Glomerular visceral epithelial cell (primary cell): ENCODE data around the gene CLIC3.

Source experiments
- DNase-seq: peaks from one replicate; pipeline ENCODE4 v3.0.0-alpha.2; 2016; ENCODE audit errors: extremely low spot score

Gene CLIC3

DNA sequence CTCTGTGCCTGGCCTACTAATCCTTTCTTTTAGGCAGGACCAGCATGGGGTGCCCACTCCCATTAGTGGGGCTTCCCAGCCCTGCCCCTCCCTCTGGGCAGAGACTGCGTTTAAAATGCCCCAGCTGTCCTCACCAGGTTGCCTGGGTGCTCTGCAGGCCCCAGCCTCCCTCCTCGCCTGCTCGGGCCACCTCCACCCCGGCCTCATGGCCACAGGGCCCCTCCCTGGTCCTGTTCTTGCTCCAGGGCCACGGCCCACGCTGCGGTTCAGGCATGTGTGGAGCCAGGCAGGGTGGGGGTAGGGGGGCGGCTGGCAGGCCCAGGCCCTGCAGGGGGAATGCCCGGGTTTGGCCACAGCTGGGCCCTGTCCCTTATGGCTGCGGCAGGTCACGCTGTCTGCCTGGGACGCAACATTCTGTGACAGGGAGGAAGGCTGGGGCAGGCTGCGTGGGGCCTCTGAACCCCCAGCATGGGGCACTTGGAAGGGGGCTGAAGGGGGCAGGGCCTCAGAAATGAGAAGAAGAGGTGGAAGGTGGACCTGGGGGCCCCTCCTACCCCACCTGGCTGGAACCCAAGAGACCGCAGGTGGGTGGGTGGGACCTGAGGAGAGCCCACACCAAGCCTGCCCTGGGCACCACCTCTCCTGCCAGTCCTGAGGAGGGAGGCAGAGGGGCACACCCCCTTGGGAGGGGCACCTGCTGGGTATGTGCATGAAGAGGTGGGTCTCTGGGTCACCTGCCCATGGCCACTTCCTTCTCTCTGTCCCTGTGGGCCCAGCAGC, 44.6 kb downstream of the CLIC3 start, which contains the start of gene LCN12:
LCN12 (plus strand) TSS at position 733 of the 780 bp plus-strand sequence. CDS start 55 bp downstream, outside the sequence.
- DNase-seq: no peak

DNA sequence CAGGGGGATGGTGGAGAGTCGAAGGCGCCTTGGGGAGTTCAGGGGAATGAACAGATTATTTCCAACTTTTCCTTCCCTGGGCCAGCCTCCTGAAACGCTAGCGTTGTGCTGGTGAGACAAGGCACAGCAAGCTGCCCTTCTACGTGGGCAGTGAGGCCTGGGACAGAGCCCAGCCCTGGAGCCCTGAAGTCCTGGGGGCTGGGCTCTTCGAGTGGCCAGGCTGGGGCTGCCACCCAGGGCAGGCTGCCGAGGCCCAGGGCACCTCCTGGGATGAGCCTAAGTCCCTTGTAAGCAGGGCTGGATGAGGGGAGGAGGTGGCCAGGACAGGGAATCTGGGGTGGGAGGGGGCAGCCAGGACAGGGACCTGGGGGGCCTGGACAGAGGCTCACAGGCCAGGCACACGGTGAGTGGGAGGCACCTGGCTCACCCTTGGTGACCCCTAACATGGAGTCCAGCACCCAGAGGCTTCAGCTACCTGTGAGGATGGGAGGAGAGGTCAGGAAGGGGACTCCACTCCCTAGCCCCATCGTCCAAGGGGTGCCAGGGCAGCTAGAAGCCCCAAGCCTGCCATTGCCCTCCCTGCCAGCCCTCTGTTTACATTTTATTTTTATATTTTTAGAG, 45.6 kb downstream of the CLIC3 start:
- no peak for DNase-seq

DNA sequence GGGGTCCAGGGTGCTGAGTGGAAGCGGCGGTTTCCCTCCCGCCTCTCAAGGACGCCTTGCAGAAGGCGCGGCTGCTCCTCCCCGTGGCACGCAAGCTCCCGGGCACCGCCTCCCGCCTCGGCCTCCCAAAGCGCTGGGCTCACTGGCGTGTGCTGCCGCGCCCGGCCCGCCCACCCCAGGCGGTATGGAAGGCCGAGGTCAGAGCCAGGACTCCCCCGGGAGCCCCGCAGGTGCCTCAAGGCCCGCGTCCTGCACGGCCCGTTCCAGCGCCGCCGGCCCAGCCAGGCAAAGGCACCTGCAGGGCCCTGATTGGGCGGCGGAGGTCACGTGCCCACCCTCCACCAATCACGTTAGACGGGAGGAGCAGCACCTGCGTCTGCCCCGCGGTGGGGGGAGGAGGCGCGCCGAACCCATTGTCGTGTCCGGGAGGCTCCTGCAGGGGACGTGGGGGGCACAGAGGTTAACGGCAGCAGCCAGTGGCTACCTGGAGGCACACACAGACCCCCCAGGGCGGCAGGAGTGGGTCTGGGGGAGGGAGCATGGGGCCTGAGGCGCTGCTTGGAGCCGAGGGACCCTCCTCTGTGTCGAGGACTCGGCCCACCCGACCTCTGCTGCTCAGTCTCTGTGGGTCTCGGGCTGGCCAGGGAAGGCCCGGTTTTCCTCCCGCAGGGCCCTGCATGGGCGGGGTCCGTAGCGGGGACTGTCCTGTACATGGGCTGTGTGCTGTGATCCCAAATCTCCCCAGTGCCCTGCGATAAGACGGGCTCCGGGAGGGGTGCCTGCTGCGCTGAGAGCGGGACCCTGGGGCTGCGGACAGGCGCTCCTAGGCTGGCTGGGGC, 46.3 kb downstream of the CLIC3 start:
- peak; percentile 96 for DNase-seq

DNA sequence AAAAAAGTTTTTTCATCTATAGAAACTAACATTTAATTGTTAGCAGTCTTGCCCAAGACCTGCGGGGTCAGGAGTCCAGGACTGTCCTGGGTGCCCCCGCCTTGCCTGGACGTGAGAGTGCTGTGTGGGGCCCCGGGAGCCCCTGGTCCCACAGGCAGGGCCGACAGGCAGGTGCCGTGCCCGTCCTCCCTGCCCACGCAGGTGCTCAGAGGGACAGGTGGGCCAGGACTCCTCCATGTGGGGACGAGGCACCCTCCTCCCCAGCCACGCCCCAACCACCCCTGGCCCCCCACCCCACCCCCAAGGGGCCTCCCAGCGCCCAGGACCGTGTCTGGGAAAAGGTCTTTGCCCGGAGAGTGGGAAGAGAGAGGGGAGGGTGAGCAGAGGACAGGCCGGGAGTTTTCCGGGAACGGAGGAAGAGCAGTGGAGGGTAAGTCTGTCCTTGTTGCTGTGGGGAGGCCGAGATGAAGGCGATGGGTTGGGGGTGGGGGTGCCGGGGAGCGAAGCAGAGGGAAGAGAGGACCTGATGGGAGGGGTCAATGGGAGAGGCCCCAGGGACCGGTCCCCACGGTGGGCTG, 47.0 kb downstream of the CLIC3 start:
- no peak for DNase-seq

DNA sequence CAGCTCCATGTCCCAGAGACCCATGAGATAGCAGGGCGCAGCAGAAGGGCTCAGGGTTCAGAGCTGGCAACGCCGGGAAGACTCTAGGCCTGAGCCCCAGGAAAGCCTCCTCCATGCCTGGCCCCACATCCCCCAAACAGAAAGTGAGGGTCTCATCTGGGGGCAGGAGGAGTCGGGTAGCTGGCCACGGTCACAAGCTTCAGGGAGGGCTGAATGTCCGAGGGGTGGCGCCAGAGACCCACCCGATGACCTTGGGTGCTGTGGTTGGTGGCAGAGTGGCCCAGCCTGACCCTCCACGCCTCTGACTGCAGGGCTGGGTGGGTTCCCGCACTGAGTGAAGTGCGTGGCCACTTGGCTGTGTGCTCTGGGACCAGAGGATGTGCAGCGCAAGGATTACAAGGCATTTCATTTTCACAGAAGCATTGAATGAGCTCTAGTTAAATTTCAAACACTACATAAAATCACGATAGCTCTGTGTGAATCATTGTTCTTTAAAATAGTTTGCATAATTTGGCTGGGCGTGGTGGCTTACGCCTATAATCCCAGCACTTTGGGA, 48.3 kb downstream of the CLIC3 start:
- DNase-seq: peak; percentile 35

DNA sequence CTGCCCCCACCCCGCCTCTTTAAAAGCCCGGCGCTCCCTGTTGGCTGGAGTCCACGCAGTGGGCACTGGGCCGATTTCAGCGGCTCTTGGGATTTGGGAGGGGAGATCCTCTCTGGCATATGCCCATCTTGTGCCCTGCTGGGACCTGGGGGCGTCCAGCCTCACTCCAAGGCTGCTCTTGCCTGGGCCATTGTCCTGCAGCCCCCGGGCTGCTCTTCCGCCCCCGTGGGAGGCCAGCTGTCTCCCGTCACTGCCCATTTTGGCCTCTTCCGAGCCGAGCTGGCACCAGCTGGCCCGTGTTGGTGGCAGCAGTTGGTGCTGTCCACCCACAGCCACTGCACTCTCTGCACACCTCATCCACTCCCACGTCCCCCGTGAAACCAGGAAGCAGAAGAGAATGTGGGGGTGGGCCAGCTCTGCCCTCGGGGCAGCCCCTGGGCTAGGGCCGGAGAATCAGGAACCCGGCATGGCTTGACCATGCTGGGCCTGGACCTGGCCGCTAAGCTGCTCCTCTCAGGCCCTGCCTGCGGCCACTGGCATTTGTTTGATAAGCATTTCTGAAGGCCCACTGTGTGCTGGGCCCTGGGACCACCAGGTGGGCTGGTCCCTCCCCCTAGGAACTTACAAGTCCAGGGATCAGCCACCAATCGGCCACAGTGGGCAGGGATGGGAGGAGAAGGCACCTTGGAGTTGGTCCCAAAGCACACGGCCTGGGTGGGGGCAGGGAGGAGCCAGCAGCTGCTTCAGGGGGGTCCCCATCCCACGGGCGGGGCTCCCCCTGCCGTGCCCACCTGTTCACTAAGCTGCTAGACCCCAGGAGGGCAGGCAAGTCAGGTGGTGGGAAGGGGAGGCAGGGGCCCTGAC, 49.1 kb downstream of the CLIC3 start:
- no peak for DNase-seq

DNA sequence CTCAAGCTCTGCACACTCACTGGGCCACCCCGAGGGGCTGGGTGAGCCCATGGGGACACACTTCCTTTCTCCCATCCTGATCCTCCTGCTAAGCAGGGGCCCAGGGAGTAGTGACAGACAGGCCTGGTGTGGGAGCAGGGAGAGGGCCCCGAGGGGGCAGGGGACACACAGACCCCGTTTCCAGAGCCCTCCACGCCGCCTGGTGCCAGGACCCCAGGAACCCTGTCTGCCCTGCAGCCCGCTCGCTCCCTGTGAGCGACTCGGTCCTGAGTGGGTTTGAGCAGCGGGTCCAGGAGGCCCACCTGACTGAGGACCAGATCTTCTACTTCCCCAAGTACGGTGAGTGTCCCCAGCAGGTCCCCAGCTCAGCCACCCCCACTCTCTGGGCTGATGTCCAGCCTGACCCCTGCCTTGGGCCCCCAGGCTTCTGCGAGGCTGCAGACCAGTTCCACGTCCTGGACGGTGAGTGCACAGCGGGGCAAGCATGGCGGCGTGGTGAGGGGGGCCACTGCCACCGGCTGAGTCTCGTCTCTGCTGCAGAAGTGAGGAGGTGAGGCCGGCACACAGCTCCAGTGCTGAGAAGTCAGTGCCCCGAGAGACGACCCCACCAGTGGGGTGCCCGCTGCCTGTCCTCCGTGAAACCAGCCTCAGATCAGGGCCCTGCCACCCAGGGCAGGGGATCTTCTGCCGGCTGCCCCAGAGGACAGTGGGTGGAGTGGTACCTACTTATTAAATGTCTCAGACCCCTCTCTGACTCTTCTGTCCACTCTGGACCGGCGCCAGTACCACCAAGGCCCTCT, 49.9 kb downstream of the CLIC3 start:
- DNase-seq: no peak

DNA sequence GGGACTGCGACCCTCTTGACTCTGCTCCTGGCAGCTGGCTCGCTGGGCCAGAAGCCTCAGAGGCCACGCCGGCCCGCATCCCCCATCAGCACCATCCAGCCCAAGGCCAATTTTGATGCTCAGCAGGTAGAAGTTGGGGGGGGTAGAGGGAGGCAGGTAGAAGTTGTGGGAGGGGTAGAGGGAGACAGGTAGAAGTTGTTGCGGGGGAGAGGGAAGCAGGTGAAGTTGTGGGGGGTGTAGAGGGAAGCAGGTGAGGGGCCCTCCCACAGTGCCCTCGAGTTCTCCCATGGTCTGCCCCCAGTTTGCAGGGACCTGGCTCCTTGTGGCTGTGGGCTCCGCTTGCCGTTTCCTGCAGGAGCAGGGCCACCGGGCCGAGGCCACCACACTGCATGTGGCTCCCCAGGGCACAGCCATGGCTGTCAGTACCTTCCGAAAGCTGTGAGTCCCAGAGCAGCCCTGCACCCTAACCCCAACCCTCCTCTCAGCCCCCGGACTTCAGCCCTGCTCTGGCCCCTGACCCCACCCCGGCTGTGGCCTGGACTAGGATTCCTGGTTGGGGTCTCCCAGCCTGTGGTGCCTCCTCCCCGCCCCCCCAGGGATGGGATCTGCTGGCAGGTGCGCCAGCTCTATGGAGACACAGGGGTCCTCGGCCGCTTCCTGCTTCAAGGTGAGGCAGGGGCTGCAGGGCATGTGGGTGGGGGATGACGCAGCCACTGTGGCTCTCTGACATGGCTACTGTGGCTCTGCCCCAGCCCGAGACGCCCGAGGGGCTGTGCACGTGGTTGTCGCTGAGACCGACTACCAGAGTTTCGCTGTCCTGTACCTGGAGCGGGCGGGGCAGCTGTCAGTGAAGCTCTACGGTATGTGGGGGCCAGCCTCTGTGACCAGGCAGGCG, 50.8 kb downstream of the CLIC3 start:
- DNase-seq: no peak
